Mesendoderm (in vitro differentiated cells): ENCODE measurements around the gene GAPDH.
"Not testable (repeated sequence)": the region's sequence is repeated elsewhere in the genome, so short reads cannot be mapped to it uniquely, and the experiment has no call there.

Experiments used
- DNase-seq: peaks from one replicate; pipeline ENCODE4 v3.0.0; 2013
- H2AK5ac ChIP-seq: 2 replicates; pipeline ENCODE4 v1.6.1; 2013; ENCODE audit warnings: low read length, inconsistent platforms
- H2BK120ac ChIP-seq: 2 replicates; pipeline ENCODE4 v1.6.1; 2013; ENCODE audit warnings: low read depth, mild to moderate bottlenecking, low read length, moderate library complexity, mixed read lengths
- H2BK15ac ChIP-seq: replicated peaks from 2 replicates; pipeline ENCODE4 v1.6.1; 2013; ENCODE audit warnings: low read depth, mild to moderate bottlenecking, moderate library complexity
- H2BK5ac ChIP-seq: 2 replicates; pipeline ENCODE4 v1.6.1; 2013; ENCODE audit warnings: low read length, inconsistent platforms
- H3K18ac ChIP-seq: 2 replicates; pipeline ENCODE4 v1.6.1; 2013; ENCODE audit warnings: mild to moderate bottlenecking, low read length, mixed read lengths
- H3K23ac ChIP-seq: one replicate; pipeline ENCODE4 v1.6.1; 2013; ENCODE audit warnings: low read length
- H3K27ac ChIP-seq: 2 replicates; pipeline ENCODE4 v1.5.1; 2013; ENCODE audit warnings: low read depth, mild to moderate bottlenecking, inconsistent platforms, low read length, moderate library complexity
- H3K27me3 ChIP-seq: 2 replicates; pipeline ENCODE4 v1.6.1; 2013; ENCODE audit warnings: low read length, control low read depth, mild to moderate bottlenecking, inconsistent platforms; ENCODE audit not compliant: insufficient read depth, poor library complexity
- H3K36me3 ChIP-seq: 2 replicates; pipeline ENCODE4 v1.6.1; 2013; ENCODE audit warnings: low read length, inconsistent platforms; ENCODE audit not compliant: control insufficient read depth, insufficient read depth
- H3K4ac ChIP-seq: one replicate; pipeline ENCODE4 v1.6.1; 2013; ENCODE audit warnings: low read depth, mild to moderate bottlenecking, low read length, moderate library complexity
- H3K4me1 ChIP-seq: 2 replicates; pipeline ENCODE4 v1.6.1; 2013; ENCODE audit warnings: low read depth, low read length, inconsistent platforms; ENCODE audit not compliant: control insufficient read depth
- H3K4me2 ChIP-seq: 2 replicates; pipeline ENCODE4 v1.6.1; 2013; ENCODE audit warnings: low read length
- H3K4me3 ChIP-seq: 2 replicates; pipeline ENCODE4 v1.5.1; 2013; ENCODE audit warnings: mild to moderate bottlenecking, low read length
- H3K56ac ChIP-seq: one replicate; pipeline ENCODE4 v1.6.1; 2013; ENCODE audit warnings: low read length
- H3K79me1 ChIP-seq: 2 replicates; pipeline ENCODE4 v1.6.1; 2013; ENCODE audit warnings: low read length, inconsistent platforms
- H3K79me2 ChIP-seq: 2 replicates; pipeline ENCODE4 v1.6.1; 2013; ENCODE audit warnings: mild to moderate bottlenecking, low read length; ENCODE audit not compliant: control insufficient read depth, insufficient read depth
- H3K9ac ChIP-seq: 2 replicates; pipeline ENCODE4 v1.6.1; 2013; ENCODE audit warnings: low read length, inconsistent platforms
- H4K5ac ChIP-seq: one replicate; pipeline ENCODE4 v1.6.1; 2013; ENCODE audit warnings: low read length
- H4K8ac ChIP-seq: one replicate; pipeline ENCODE4 v1.6.1; 2013; ENCODE audit warnings: low read depth, mild to moderate bottlenecking, control low read depth, low read length, moderate library complexity
- WGBS: extraction: QIAGEN DNeasy Blood & Tissue Kit; methylation state at CpG from one replicate; pipeline ENCODE4 v1.1.7; 2013; ENCODE audit warnings: low lambda C conversion rate, missing lambda C conversion rate; ENCODE audit not compliant: insufficient coverage; ENCODE audit errors: extremely low coverage; 5-methylcytosine and 5-hydroxymethylcytosine counted together

GAPDH gene

DNA sequence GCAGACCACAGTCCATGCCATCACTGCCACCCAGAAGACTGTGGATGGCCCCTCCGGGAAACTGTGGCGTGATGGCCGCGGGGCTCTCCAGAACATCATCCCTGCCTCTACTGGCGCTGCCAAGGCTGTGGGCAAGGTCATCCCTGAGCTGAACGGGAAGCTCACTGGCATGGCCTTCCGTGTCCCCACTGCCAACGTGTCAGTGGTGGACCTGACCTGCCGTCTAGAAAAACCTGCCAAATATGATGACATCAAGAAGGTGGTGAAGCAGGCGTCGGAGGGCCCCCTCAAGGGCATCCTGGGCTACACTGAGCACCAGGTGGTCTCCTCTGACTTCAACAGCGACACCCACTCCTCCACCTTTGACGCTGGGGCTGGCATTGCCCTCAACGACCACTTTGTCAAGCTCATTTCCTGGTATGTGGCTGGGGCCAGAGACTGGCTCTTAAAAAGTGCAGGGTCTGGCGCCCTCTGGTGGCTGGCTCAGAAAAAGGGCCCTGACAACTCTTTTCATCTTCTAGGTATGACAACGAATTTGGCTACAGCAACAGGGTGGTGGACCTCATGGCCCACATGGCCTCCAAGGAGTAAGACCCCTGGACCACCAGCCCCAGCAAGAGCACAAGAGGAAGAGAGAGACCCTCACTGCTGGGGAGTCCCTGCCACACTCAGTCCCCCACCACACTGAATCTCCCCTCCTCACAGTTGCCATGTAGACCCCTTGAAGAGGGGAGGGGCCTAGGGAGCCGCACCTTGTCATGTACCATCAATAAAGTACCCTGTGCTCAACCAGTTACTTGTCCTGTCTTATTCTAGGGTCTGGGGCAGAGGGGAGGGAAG, 3.5 kb downstream of the GAPDH start:
- not testable (repeated sequence) for H4K8ac ChIP-seq, H3K18ac ChIP-seq, H3K4me2 ChIP-seq, H3K4ac ChIP-seq, H3K4me3 ChIP-seq, H3K56ac ChIP-seq, H2BK120ac ChIP-seq, H2BK5ac ChIP-seq, H2BK15ac ChIP-seq, H3K27ac ChIP-seq, H3K23ac ChIP-seq, H3K79me1 ChIP-seq, H3K4me1 ChIP-seq, H3K9ac ChIP-seq, H4K5ac ChIP-seq, H2AK5ac ChIP-seq, H3K27me3 ChIP-seq
- H3K79me2 ChIP-seq: peaks cover 25% of the 10 kb centered on the region
- DNase-seq: peak; percentile 90
- no CpG with 5 or more reads among the region's 17 CpGs for WGBS
- H3K36me3 ChIP-seq: peaks cover 22% of the 10 kb centered on the region

DNA sequence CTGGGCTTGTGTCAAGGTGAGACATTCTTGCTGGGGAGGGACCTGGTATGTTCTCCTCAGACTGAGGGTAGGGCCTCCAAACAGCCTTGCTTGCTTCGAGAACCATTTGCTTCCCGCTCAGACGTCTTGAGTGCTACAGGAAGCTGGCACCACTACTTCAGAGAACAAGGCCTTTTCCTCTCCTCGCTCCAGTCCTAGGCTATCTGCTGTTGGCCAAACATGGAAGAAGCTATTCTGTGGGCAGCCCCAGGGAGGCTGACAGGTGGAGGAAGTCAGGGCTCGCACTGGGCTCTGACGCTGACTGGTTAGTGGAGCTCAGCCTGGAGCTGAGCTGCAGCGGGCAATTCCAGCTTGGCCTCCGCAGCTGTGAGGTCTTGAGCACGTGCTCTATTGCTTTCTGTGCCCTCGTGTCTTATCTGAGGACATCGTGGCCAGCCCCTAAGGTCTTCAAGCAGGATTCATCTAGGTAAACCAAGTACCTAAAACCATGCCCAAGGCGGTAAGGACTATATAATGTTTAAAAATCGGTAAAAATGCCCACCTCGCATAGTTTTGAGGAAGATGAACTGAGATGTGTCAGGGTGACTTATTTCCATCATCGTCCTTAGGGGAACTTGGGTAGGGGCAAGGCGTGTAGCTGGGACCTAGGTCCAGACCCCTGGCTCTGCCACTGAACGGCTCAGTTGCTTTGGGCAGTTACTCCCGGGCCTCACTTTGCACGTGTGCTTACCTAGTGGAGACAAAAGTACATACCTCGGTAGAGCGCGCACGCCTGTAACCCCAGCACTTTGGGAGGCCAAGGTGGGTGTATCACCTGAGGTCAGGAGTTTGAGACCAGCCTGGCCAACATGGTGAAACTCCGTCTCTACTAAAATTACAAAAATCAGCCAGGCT, 4.3 kb downstream of the GAPDH start:
- Histone ChIP-seq H2BK5ac (no peak overlapping the region), H3K79me1 (peaks cover 2% of the 10 kb centered on the region), H2AK5ac (no peak overlapping the region), H3K18ac (no peak overlapping the region), H3K56ac (no peak overlapping the region), H3K4me3 (no peak overlapping the region), H3K27me3 (no peaks in the 10 kb centered on the region), H3K4ac (no peak overlapping the region), H2BK15ac (no peak overlapping the region), H4K8ac (no peak overlapping the region), H3K4me2 (no peak overlapping the region), H3K9ac (no peak overlapping the region), H3K36me3 (peaks cover 22% of the 10 kb centered on the region), H2BK120ac (no peak overlapping the region), H3K27ac (no peak overlapping the region), H3K4me1 (peaks cover 8% of the 10 kb centered on the region), H3K23ac (no peak overlapping the region), H3K79me2 (peaks cover 25% of the 10 kb centered on the region), H4K5ac (no peak overlapping the region)
- no CpG with 5 or more reads among the region's 24 CpGs for WGBS
- DNase-seq: peak; percentile 74

DNA sequence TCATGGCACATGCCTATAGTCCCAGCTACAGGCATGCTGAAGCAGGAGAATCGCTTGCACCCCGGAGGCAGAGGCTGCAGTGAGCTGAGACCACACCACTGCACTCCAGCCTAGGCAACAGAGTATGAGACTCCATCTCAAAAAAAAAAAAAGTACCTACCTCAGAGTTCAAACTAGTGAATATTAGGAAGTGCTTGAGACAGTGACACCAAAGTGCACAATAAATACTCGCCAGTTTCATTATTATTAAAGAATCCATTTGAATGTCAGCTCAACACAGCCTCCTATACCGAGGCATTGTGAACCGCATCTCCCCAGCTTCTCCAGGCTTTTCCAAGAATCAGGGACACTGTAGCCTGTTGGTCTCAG, 5.0 kb downstream of the GAPDH start:
- peaks cover 8% of the 10 kb centered on the region for H3K4me1 ChIP-seq
- WGBS: no CpG with 5 or more reads among the region's 5 CpGs
- H3K18ac ChIP-seq: no peak overlapping the region
- peaks cover 22% of the 10 kb centered on the region for H3K36me3 ChIP-seq
- no peaks in the 10 kb centered on the region for H3K27me3 ChIP-seq
- H3K79me1 ChIP-seq: peaks cover 2% of the 10 kb centered on the region
- H4K8ac ChIP-seq: no peak overlapping the region
- no peak overlapping the region for H2BK120ac ChIP-seq
- no peak overlapping the region for H2BK15ac ChIP-seq
- H3K4me2 ChIP-seq: no peak overlapping the region
- no peak overlapping the region for H3K4ac ChIP-seq
- peaks cover 25% of the 10 kb centered on the region for H3K79me2 ChIP-seq
- no peak overlapping the region for H3K9ac ChIP-seq
- peak; percentile 11 for DNase-seq
- H2BK5ac ChIP-seq: no peak overlapping the region
- no peak overlapping the region for H3K56ac ChIP-seq
- no peak overlapping the region for H2AK5ac ChIP-seq
- H3K27ac ChIP-seq: no peak overlapping the region
- no peak overlapping the region for H3K23ac ChIP-seq
- H3K4me3 ChIP-seq: no peak overlapping the region
- no peak overlapping the region for H4K5ac ChIP-seq

DNA sequence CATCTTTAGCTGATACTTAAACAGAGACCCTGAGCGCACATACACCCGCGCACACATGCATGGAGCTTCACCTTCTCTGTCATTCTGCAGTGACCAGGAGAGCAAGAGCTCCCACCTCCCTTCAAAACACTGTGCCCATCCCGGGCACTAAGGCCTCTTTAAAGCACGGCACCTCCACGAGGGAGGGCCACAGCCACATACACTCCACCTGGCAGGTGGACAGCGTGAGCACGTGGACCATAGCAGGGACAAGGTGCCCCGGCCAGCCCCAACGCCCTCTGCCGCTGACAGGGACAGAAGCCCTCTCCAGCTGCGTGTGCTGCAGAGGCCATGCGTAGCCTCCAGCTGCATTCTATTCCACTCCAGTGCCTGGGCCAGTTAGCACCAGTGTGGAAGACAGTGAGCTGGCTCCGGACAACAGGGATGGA, 5.4 kb downstream of the GAPDH start:
- no peak overlapping the region for H4K5ac ChIP-seq
- H3K27me3 ChIP-seq: no peaks in the 10 kb centered on the region
- no CpG with 5 or more reads among the region's 14 CpGs for WGBS
- H3K79me1 ChIP-seq: peaks cover 2% of the 10 kb centered on the region
- H3K56ac ChIP-seq: peak overlapping the region; percentile 68
- no peak overlapping the region for H2BK15ac ChIP-seq
- no peak overlapping the region for H3K4ac ChIP-seq
- no peak overlapping the region for H2AK5ac ChIP-seq
- peak overlapping the region; percentile 50 for H3K9ac ChIP-seq
- H3K4me1 ChIP-seq: peaks cover 8% of the 10 kb centered on the region
- H3K18ac ChIP-seq: no peak overlapping the region
- no peak overlapping the region for H3K27ac ChIP-seq
- peaks cover 21% of the 10 kb centered on the region for H3K79me2 ChIP-seq
- no peak overlapping the region for H3K23ac ChIP-seq
- H3K36me3 ChIP-seq: peaks cover 22% of the 10 kb centered on the region
- no peak overlapping the region for H2BK120ac ChIP-seq
- H4K8ac ChIP-seq: no peak overlapping the region
- H2BK5ac ChIP-seq: no peak overlapping the region
- no peak overlapping the region for H3K4me2 ChIP-seq
- H3K4me3 ChIP-seq: no peak overlapping the region
- peak; percentile 38 for DNase-seq

DNA sequence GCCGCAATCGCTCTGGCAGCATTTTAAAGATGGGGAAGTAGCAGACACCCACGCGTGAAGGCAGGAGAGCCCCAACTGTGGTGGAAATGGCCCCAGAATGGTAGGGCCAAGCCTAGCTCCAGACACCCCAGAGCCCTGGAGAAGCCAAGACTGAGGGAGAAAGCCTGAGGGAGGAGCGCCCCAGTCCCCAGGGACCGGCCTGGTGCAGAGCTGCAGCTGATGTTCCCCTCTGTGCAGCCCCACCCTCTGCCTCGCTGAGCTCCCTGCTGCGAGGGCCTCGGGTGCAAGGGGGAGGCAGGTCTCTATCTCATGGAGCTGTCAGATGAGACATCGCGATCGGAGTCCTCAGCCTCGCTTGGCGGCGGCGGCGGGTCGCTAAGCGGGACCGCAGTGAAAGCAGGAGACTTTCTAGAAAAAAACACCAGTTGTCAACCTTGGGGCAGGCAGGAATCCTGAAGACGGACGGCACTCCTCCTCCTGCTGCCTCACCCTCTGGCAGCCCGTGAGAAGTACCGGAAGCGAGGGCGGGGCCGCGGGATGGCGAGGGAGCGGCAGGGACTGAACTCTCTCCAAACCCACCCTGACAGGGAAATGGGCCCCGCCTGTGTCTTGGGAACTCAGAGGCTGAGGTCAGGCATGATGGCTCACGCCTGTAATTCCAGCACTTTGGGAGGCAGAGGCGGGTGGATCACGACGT, 6.0 kb downstream of the GAPDH start:
- H2BK120ac ChIP-seq: no peak overlapping the region
- H3K4me1 ChIP-seq: peaks cover 8% of the 10 kb centered on the region
- peaks cover 15% of the 10 kb centered on the region for H3K79me2 ChIP-seq
- H3K9ac ChIP-seq: peak overlapping the region; percentile 50
- H4K8ac ChIP-seq: no peak overlapping the region
- no peak overlapping the region for H3K4me3 ChIP-seq
- H2BK5ac ChIP-seq: no peak overlapping the region
- WGBS: no CpG with 5 or more reads among the region's 35 CpGs
- no peaks in the 10 kb centered on the region for H3K27me3 ChIP-seq
- no peak overlapping the region for H3K23ac ChIP-seq
- H3K18ac ChIP-seq: no peak overlapping the region
- H3K27ac ChIP-seq: no peak overlapping the region
- peaks cover 21% of the 10 kb centered on the region for H3K36me3 ChIP-seq
- H3K4ac ChIP-seq: no peak overlapping the region
- no peak overlapping the region for H2BK15ac ChIP-seq
- H3K4me2 ChIP-seq: no peak overlapping the region
- no peak overlapping the region for H2AK5ac ChIP-seq
- H4K5ac ChIP-seq: no peak overlapping the region
- peak overlapping the region; percentile 68 for H3K56ac ChIP-seq
- peak; percentile 97 for DNase-seq
- peaks cover 2% of the 10 kb centered on the region for H3K79me1 ChIP-seq
